Fibroblast of the conjunctiva (primary cell): ENCODE data around the gene PLA2G7.
"Not testable (repeated sequence)": the region's sequence is repeated elsewhere in the genome, so short reads cannot be mapped to it uniquely, and the experiment has no call there.

Experiments used
- DNase-seq: peaks from one replicate; pipeline ENCODE4 v3.0.0-alpha.2; 2010; ENCODE audit warnings: low read depth

The PLA2G7 gene

DNA sequence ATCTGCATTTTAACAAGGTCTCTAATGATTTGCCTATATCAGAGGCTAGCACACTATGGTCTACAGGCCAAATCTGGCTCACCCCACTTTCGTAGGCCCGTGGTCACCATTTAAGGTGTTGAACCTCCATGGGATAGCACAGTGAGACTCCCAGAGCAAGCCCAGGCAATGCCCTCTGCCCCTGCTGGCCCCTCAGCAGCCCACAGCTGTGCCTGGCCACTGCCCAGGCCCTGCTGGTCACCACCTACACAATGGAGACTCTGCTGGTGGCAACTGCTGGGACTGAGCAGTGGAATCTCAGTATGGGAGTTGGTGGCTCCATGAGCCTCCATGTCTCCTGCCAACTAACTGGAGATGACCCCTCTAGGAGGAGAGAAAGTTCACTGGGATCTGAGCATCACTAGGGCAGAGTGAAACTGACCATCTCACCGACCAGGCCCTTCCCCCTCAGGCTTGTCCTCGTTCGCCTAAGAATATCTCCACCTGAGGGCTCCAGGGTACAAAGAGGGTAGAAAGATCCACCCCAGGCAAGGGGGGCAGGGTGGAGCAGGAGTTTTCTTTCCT lies 13.8 kb upstream of the PLA2G7 start:
- no peak for DNase-seq

DNA sequence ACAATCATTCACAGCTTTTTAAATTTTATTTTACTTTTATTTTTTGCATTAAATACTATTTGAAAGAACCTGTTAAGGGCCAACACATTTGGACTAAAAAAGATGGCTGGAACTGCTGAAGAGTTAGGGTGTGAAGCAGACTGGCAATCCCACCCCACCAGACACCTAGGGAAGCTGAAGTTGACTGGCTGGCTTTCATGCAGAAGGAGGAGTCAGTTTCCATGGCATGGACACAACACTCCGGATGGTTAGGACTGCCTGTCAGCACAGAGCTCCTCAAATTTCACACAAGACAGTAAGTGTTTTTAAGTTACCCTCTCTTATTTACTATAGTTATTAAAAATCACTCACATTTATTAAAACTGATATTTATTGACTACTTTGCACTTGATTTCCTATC lies 11.5 kb upstream of the PLA2G7 start, which contains the start of gene ANKRD66:
Gene ANKRD66 (plus strand): TSS at position 238 of the 400 bp plus-strand sequence. CDS start 5,016 bp downstream, outside the sequence.
- DNase-seq = no peak

DNA sequence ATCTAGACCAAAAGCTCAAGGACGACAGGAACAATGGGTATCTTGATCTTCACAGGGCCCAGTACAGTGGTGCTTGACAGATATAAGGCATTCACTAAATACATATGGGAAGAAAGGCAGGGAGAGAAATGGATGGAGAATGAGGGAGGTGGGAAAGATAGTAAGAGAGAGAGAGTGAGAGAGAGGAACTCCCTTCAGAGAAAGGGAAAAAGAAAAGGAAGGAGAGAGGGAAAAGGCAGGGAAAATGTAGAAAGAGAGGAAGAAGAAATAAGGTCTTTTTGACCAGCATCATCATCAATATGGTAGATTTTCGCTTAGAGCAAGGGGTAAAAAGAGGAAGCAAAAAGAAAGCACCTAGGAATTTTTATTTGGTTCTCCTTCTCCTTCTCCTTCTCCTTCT lies 10.8 kb upstream of the PLA2G7 start:
- no peak for DNase-seq

DNA sequence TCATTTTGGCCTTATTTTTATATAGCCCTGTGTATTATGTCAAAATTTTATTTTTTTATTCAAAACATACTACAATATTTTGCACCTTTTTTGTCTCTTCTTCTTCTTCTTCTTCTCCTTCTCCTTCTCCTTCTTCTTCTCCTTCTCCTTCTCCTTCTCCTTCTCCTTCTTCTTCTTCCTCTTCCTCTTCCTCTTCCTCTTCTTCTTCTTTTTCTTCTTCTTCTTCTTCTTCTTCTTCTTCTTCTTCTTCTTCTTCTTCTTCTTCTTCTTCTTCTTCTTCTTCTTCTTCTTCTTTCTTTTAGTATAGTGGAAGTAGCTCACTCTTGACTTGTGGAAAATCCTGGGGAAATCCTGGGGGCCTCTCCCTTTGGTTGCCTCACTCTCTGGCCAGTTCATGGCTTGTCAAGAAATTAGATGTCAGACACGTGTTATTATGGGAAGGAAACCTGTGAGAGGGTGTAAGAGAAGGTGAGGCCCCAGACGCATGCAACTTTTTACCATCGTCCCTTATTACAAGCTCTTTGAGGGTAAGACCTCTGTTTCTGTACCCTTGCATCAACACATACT lies 9.1 kb upstream of the PLA2G7 start:
- not testable (repeated sequence) for DNase-seq

DNA sequence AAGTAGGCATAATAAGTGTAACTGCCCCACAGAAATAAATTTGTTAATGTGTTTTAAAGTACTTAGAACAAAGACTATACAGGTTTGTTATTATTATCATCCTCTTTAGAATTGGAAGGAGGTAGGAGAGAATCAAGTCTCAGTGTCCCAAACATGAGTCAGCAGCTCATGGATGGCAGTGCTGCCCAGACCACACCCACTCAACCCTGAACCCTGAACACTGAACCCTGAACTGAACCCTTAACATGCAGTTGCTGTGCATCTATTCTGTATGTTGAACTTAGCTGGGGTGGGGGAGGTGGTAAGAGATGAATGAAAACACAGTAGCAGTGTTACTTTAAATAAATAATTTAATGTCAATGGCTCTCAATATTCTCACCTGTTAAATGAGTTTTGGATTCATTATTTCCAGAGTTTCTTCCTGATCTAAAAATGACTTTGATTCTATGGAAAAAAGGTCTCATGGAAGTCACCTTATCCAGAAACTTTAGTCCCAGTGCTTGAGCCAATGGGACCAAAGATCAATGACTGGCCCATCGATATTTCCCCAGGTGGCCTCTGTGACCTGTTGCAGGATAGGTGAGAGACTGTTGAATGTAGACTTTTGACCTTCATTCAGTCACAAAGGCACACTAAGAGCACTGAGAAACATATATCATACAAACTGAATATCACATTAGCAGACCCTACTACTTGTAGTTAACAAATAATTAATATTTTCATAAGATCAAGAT lies 8.4 kb upstream of the PLA2G7 start:
- DNase-seq = no peak

DNA sequence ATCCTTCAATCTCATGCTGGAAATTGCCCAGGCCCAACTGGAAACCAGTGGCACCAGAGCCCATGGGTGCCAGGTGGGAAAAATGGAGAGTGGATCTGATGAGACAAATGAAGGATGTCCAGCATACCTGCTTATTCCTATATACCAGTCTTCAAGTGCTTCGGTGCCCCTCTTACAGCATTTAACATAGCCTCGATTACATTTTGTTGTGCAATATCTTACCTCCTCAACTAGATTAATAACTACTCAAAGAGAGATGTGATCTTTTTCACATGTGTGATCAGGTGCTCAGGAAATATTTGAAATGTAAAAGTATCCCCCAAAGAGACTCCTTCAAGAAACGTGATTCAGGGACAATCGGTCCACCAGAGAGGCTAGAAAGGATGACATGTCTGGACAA lies 6.7 kb upstream of the PLA2G7 start:
- no peak for DNase-seq

DNA sequence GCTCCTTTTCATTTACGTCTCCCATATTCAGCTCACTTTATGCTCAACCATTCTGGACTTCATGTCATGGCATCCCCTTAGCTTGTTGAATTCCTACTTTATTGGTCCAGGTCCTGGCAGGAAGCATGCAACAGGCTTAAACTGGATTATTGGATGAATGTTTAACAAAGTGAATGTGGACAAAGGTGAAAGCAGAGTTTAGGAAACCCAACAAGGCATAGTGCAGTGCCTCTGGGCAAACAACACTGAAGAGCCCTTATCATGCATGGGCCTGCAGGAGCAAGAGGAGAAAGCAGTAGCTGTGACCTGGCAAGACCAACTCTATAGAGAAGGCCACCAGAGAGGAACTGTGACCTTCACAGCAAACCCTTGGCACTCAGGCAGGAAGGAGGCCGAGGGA lies 6.3 kb upstream of the PLA2G7 start:
- DNase-seq = no peak

DNA sequence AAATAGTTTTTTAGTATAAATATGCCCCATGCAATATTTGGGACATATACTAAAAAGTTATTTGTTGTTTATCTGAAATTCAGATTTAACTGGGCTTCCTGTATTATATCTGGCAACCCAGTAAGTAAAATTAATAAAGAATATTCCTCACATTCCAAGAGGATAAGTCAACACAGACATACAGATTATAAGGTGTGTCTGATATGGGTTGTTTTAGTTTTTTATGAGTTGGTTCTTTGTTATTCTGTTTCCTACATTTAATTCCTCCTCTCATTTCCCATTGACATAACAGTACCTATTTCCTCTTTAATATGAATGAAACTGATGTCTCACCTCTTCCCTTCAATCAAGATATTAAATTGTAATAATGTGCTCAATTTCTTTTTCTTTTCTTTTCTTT lies 1.7 kb upstream of the PLA2G7 start:
- DNase-seq = no peak

DNA sequence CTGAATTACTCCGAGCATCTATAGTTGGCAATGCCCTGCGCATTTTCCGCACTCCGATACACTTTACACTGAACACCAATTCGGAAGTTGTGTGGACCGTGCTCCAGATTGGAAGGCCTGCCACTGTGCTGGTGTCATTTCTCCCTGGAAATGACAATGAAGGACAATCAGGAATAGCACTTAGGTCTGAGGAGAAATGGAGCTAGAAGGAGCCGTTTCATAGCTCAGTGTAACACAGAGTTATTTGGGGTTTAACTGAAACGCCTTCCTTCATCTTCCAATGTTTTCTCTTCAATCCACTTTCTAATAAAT lies 501 bp upstream of the PLA2G7 start:
- no peak for DNase-seq

DNA sequence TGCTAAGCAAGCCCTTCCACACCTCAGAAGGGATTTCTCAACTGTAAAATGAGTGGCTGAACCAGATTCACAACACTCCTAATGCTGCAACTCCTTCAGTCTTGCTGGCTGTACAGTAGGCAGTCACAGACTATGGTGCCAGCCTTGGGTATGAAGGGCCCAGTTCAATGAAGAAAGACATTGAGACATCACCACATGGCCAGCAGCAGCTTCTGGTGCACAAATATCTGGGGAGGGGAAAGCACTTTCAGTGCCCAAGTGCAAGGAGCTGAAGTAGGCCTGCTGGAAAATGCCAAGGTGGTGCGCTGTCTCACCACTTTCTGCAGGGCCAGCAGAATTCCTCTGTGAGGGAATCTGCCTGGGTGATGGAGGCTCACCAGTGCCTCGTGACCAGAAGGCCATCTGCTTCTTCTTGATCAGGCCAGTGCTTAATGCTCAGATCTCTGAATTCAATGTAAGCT lies 1.8 kb downstream of the PLA2G7 start:
- no peak for DNase-seq

DNA sequence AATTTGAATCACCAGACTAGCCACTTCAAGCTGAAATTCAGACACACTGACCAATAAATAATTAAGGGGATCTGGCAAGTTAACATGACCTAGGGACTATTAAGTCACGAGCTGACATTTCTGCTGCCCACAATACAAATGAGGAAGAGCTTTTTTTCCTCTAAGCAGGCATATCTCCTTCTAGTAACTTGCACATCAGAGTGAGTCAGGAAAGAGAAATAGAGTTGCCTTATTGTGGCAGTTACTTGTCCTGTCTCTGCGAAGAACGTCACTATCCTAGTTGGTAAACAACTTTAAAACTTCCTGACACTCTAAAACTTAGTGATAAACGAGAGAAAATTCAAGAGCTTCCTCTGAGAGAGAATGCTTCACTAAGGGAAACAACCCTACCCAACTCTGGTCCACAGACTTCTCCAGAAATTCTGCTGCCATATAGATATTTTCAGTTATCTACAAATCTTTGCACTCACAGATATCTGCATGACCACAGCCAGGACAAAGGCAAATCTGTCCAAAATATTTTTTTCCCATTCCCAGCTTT lies 4.2 kb downstream of the PLA2G7 start:
- no peak for DNase-seq

DNA sequence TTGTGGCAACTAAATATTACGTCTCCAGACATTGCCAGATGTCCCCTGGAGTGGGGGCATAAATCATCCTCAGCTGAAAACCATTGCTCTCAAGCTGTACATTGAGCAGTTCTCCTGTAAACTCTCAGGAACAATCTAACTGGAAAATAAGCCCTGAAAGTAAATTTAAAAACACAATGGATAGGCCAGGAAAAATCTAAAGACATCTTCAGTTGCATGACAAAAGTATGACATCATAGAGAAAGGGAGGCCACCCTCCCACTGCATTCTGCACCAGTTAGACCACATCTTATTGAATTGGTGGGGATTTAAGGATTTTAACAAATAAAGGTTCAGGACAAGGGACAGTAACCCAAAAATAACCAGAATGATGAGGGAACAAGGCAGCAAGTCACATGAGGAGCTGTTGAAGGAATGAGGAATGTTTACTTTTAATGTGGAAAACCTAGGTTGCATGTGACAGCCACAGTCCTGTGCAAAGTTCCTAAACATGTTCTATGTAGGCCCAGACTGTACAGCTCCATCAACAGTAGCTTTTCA lies 5.3 kb downstream of the PLA2G7 start:
- DNase-seq = no peak

DNA sequence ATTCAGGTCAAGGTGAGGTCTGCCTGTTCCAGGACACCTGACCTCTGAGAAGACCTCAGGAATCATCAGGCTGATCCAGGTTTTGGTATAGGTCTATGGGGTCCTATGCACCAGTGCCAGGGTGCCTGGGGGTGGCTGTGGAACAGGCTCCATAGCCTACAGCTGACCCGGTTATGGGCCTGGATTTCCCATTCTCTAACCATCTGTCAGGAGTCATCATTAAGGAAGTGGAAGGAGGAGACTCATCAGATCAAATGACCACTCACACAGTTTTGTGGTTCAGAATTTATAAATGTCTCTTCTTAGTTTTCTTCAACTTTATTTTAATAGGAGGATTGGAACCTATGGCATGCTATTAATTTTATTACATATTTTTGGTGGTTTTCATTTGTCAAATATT lies 14.8 kb downstream of the PLA2G7 start:
- DNase-seq = no peak

DNA sequence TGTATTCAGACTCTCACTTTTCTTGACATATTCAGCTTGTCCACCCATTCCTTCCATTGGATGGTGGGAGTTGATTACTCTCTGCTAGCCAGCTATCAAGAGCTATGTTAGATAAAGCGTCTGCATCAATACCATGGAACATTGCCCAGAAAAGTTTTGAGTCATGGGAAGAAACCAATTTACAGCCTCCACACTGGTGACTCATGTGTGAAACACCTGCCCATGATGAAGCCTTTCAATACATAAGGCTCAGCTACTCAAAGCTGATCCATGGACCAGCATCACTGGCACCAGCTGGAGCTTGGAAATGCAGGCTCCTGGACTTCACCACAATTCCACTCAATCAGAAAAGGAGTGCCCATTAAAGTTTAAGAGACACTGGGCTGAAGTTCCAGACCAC lies 16.1 kb downstream of the PLA2G7 start:
- DNase-seq = no peak

DNA sequence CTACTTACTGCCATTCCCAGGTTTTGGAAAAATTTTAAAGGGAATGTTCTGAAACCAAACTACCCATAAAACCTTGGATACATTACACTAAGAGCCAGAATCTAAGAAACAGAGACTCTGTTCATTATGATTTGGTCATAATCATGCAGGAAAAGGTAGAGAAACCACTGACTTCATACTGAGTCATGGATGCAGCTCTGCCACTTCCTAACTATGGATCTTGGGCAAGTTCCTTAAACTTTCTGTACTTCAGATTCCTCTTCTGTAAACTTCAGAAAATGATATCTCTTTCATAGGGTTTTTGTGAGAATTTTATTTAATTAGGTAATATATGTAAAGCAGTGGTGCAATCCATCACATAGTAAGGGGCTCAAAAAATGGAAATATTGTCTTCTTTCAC lies 20.0 kb downstream of the PLA2G7 start:
- DNase-seq = no peak

DNA sequence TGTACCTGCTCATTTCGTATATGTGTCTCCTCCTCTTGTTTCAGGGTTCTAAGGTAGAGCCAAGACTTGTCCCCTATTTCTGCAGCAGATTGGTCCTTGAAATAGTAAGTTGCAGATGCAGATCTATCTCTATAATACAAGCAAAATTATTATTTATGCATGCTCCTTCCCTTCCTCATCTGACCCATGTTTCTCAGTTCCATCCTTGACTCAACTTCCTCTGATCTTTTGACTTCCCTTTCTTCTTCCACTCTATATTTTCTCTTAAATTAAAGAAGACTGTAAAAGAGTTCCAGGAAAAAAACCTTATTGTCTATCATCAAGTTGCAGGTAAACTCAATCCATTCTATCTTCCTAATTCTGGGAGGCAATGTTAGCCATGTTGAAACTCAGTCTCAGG lies 23.7 kb downstream of the PLA2G7 start:
- no peak for DNase-seq

DNA sequence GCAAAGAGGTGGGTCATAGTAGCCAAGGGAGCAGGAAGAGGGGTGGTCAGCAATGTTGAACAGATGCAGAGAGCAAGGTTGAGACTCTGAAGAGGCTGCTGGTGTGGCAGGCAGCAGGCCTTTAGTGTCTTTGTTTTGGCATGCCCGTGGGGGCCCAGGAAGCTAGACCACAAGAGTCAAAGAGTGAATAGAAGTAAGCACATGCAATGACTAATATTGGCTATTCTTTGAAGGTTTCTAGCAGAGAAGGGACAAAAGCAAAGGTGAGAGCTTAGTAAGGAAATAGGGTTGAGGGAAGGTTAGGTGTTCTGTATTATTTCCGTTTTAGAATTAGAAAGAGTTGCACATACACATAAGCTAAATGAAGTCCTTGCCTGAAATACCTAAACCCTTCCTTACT lies 28.7 kb downstream of the PLA2G7 start:
- DNase-seq = no peak

DNA sequence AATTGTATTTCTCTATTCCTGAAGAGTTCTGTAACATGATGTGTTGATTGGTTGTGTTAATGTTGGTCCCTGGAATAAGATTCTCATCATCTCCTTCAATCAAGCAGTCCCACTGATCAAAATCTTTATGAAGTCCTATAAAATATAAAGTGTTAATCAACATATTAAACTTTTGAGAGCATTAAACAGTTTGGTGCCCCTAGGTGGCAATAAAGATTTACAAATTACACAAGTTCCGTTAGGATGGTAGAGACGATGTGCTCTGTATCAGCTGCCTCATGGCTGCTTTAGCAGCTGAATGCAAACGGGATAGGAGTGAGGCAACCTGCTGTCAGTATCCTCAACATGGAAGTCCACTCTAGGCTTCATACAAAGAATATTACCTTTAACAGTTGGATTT lies 30.6 kb downstream of the PLA2G7 start:
- peak; percentile 6 for DNase-seq

DNA sequence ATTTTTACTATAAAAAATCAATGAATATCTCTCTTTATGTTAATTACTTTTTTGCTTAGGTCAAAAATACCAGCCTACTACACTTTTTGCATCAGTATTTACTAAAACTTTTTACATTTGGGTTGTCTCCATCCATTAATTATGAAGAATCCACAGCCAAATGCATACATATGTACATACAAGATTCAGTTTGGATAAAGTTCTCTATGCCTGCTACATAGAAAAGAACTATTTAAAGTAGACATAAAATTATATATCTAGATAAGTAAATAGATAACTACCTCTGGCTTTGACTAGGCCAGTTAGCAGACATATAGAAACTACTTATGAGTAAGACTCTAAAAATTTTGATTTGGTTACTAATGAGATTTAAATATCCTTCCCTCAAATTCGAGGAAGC lies 35.2 kb downstream of the PLA2G7 start:
- DNase-seq = no peak

DNA sequence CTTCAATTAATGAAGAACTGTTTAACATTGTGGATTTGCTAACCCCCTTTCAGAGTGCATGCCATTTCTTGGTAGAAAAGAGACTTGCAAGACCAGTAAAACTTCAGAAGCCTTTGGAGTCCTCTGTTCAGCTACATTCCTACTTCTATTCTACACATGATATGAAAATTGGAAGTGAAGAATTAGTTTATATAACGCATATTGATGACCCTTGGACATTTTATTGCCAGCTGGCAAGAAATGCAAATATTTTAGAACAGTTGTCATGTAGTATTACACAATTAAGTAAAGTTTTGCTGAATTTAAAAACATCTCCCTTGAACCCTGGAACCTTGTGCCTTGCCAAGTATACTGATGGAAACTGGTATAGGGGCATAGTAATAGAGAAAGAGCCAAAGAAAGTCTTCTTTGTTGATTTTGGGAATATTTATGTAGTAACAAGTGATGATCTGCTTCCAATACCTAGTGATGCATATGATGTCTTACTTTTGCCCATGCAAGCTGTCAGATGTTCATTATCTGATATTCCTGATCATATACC lies 44.2 kb downstream of the PLA2G7 start:
- DNase-seq = no peak

DNA sequence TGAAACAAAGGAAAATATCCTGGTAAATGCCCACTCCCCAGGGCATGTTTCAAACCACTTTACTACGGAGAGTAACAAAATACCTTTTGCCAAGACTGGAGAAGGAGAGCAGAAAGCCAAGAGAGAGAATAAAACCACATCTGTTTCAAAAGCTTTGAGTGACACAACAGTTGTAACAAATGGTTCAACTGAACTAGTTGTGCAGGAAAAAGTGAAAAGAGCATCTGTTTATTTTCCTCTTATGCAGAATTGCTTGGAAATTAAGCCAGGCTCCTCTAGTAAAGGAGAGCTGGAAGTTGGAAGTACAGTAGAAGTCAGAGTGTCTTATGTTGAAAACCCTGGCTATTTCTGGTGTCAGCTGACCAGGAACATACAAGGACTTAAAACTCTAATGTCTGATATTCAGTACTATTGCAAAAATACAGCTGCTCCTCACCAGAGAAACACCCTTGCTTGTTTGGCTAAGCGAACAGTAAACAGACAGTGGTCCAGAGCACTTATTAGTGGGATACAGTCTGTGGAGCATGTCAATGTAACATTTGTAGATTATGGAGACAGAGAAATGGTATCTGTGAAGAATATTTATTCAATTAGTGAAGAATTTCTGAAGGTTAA lies 44.9 kb downstream of the PLA2G7 start:
- no peak for DNase-seq

DNA sequence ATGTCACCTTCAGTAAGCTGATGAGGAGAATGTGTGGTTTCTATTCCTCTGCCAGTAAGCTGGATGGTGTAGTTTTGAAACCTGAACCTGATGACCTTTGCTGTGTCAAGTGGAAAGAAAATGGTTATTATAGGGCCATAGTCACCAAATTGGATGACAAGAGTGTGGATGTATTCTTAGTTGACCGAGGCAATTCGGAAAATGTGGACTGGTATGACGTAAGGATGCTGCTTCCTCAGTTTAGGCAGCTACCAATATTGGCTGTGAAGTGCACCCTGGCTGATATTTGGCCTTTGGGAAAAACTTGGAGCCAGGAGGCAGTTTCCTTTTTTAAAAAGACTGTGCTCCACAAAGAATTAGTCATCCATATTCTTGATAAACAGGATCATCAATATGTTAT lies 45.5 kb downstream of the PLA2G7 start:
- no peak for DNase-seq

DNA sequence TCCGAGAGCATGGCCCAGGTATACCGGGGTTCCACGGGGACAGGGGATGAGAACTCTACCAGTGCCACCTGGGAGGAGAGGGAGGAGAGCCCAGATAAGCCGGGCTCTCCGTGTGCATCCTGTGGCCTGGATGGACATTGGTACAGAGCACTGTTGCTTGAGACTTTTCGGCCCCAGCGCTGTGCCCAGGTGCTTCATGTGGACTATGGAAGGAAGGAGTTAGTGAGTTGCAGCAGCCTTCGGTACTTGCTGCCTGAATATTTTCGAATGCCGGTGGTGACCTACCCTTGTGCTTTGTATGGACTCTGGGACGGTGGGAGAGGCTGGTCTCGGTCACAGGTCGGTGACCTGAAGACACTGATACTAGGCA lies 46.2 kb downstream of the PLA2G7 start:
- no peak for DNase-seq
